ENCODE measurements around the gene ZC3H14.

Gene ZC3H14

GRCh38 chr14:88562831-88563686 lies at the start of gene ZC3H14:
Gene ZC3H14 (plus strand): TSS chr14:88563037. CDS start chr14:88563134, 97 bp downstream.
- H4K20me1 ChIP-seq (ENCODE audit: insufficient read depth, low read length), result no peaks in the 10 kb centered on the region
- H3K4me1 ChIP-seq (ENCODE audit: insufficient read depth, low read length, severe bottlenecking), result peaks cover 20% of the 10 kb centered on the region
- peak within 1 kb of the TSS; percentile 90 for H2AFZ ChIP-seq (ENCODE audit: low read length)
- 0 out of 2 replicates have a peak, but pooled peaks cover 5% of the 10 kb centered on the region for H3K9me3 ChIP-seq (ENCODE audit: low read length)
- no peaks in the 10 kb centered on the region for H3K9me2 ChIP-seq (ENCODE audit: low read depth, low read length)
- peak within 1 kb of the TSS; percentile 75 for H3K4me2 ChIP-seq (ENCODE audit: low read length)
- H3K79me2 ChIP-seq (ENCODE audit: insufficient read depth, low read length), result 0 out of 2 replicates have a peak, but pooled peaks cover 3% of the 10 kb centered on the region
- H3K27ac ChIP-seq (ENCODE audit: low read depth, low read length, poor library complexity, severe bottlenecking), result peak within 1 kb of the TSS; percentile 1
- H3K4me3 ChIP-seq (ENCODE audit: low read depth, low read length, poor library complexity, severe bottlenecking), result peak within 1 kb of the TSS; percentile 89
- no peaks in the 10 kb centered on the region for H3K27me3 ChIP-seq (ENCODE audit: insufficient read depth, low read length)
- peak within 1 kb of the TSS; percentile 85 for H3K9ac ChIP-seq (ENCODE audit: low read length)
- peaks cover 15% of the 10 kb centered on the region for H3K36me3 ChIP-seq (ENCODE audit: insufficient read depth, low read length)
- no peaks in the 10 kb centered on the region for H3F3A ChIP-seq (ENCODE audit: insufficient read depth, low read length)
- TF ChIP-seq CTCF (IDR thresholded peaks at IDR 0.05; ENCODE audit: low read length) (no peak), EZH2 (IDR thresholded peaks at IDR 0.05; ENCODE audit: borderline replicate concordance, low read length) (no peak)

- Histone ChIP-seq H3K4me1 (ENCODE audit: insufficient read depth, low read length, severe bottlenecking) (no peaks in the 10 kb centered on the region), H3K79me2 (ENCODE audit: insufficient read depth, low read length) (no peaks in the 10 kb centered on the region), H3K36me3 (ENCODE audit: insufficient read depth, low read length) (no peaks in the 10 kb centered on the region), H3K9me3 (ENCODE audit: low read length) (no peaks in the 10 kb centered on the region), H3K9ac (ENCODE audit: low read length) (no peak overlapping the region), H3K4me3 (ENCODE audit: low read depth, low read length, poor library complexity, severe bottlenecking) (no peak overlapping the region), H4K20me1 (ENCODE audit: insufficient read depth, low read length) (no peaks in the 10 kb centered on the region), H3K27ac (ENCODE audit: low read depth, low read length, poor library complexity, severe bottlenecking) (no peak overlapping the region), H3K4me2 (ENCODE audit: low read length) (no peak overlapping the region), H3K9me2 (ENCODE audit: low read depth, low read length) (no peaks in the 10 kb centered on the region), H2AFZ (ENCODE audit: low read length) (no peak overlapping the region), H3F3A (ENCODE audit: insufficient read depth, low read length) (no peaks in the 10 kb centered on the region), H3K27me3 (ENCODE audit: insufficient read depth, low read length) (no peaks in the 10 kb centered on the region)
- TF ChIP-seq CTCF (IDR thresholded peaks at IDR 0.05; ENCODE audit: low read length), result no peak
- TF ChIP-seq EZH2 (IDR thresholded peaks at IDR 0.05; ENCODE audit: borderline replicate concordance, low read length), result no peak
Observed at GRCh38 chr14:88515499-88516221, 47.2 kb upstream of the ZC3H14 start.

GRCh38 chr14:88516861-88517357 lies 45.9 kb upstream of the ZC3H14 start:
- no peaks in the 10 kb centered on the region for H3K36me3 ChIP-seq (ENCODE audit: insufficient read depth, low read length)
- H3K4me1 ChIP-seq (ENCODE audit: insufficient read depth, low read length, severe bottlenecking), result no peaks in the 10 kb centered on the region
- no peaks in the 10 kb centered on the region for H4K20me1 ChIP-seq (ENCODE audit: insufficient read depth, low read length)
- no peaks in the 10 kb centered on the region for H3K9me2 ChIP-seq (ENCODE audit: low read depth, low read length)
- H3K9ac ChIP-seq (ENCODE audit: low read length), result no peak overlapping the region
- H3F3A ChIP-seq (ENCODE audit: insufficient read depth, low read length), result no peaks in the 10 kb centered on the region
- H3K4me2 ChIP-seq (ENCODE audit: low read length), result no peak overlapping the region
- no peak overlapping the region for H2AFZ ChIP-seq (ENCODE audit: low read length)
- no peak overlapping the region for H3K27ac ChIP-seq (ENCODE audit: low read depth, low read length, poor library complexity, severe bottlenecking)
- H3K79me2 ChIP-seq (ENCODE audit: insufficient read depth, low read length), result no peaks in the 10 kb centered on the region
- H3K9me3 ChIP-seq (ENCODE audit: low read length), result no peaks in the 10 kb centered on the region
- H3K4me3 ChIP-seq (ENCODE audit: low read depth, low read length, poor library complexity, severe bottlenecking), result no peak overlapping the region
- H3K27me3 ChIP-seq (ENCODE audit: insufficient read depth, low read length), result no peaks in the 10 kb centered on the region
- TF ChIP-seq EZH2 (IDR thresholded peaks at IDR 0.05; ENCODE audit: borderline replicate concordance, low read length) (no peak), CTCF (IDR thresholded peaks at IDR 0.05; ENCODE audit: low read length) (no peak)

Measured in OCI-LY1 (cell line).